Spinal cord (tissue), 10 donors: ENCODE measurements around the gene NOC3L. TPM values are rescaled to one million over a fixed set of nuclear protein-coding genes. Genes with fewer than 3 reads are reported as not detected.
"Not testable (repeated sequence)": the region's sequence is repeated elsewhere in the genome, so short reads cannot be mapped to it uniquely, and the experiment has no call there.

Experiments
- DNase-seq, 6 donors: peaks; one replicate each; pipeline versions ENCODE4 v3.0.0 to v3.0.0-alpha.2; 2013 to 2015; ENCODE audit warnings: low spot score in 6 of 6, low read depth in 4 of 6
- H3K27ac ChIP-seq: one replicate; pipeline ENCODE4 v1.5.1; 2013; ENCODE audit warnings: low read depth, low read length, control low read depth
- H3K27me3 ChIP-seq: one replicate; pipeline ENCODE4 v1.6.1; 2013; ENCODE audit warnings: low read length; ENCODE audit not compliant: control insufficient read depth, insufficient read depth
- H3K36me3 ChIP-seq: one replicate; pipeline ENCODE4 v1.6.1; 2013; ENCODE audit warnings: low read length; ENCODE audit not compliant: control insufficient read depth, insufficient read depth
- H3K4me1 ChIP-seq: one replicate; pipeline ENCODE4 v1.6.1; 2013; ENCODE audit warnings: low read length; ENCODE audit not compliant: control insufficient read depth, insufficient read depth
- H3K4me3 ChIP-seq: one replicate; pipeline ENCODE4 v1.5.1; 2013; ENCODE audit warnings: low read depth, low read length, control low read depth
- H3K9me3 ChIP-seq: one replicate; pipeline ENCODE4 v1.6.1; 2013; ENCODE audit warnings: low read length; ENCODE audit not compliant: control insufficient read depth, insufficient read depth
- WGBS: methylation state at CpG from one replicate; pipeline ENCODE4 v1.1.5; 2013; ENCODE audit warnings: missing lambda C conversion rate; ENCODE audit not compliant: insufficient coverage; 5-methylcytosine and 5-hydroxymethylcytosine counted together
- polyA plus RNA-seq, 2 donors: library from polyadenylated mRNA; unstranded; fragments of 120-200 nt; gene quantifications; one replicate each; pipeline ENCODE4 v1.2.1, GENCODE V29; 2013; ENCODE audit not compliant: insufficient read length in 2 of 2
- total RNA-seq, 2 donors: library from RNA; depleted of rRNA in 1 of 2; stranded (reverse); fragments of 120-200 nt in 1 of 2; fragments of >200 nt in 1 of 2; gene quantifications; one replicate each; pipeline versions ENCODE4 v1.2.3 to v1.2.4, GENCODE V29; 2013 to 2014
- donor health status: healthy.

The NOC3L gene
- total and polyA plus RNA-seq, 4 donors: 11.9 to 29.4 (median 17.5) TPM

- peak; percentile 86 to 99 (median 93) for DNase-seq
- Histone ChIP-seq H3K4me3 (peak within 1 kb of the TSS; percentile 88), H3K27me3 (no peaks in the 10 kb centered on the region), H3K36me3 (no peaks in the 10 kb centered on the region), H3K4me1 (peaks cover 8% of the 10 kb centered on the region), H3K9me3 (no peaks in the 10 kb centered on the region), H3K27ac (peak within 1 kb of the TSS; percentile 95)
- 0% methylated on average over 54 of the region's 56 CpGs for WGBS
These were observed 39.6 kb upstream of the NOC3L start, which contains the start of gene TBC1D12 for GRCh38 chr10:94402204-94402842. Gene TBC1D12 (plus strand): TSS chr10:94402541. CDS start chr10:94402614, 73 bp downstream.

- 89% methylated on average over 4 of the region's 6 CpGs for WGBS
- Histone ChIP-seq H3K4me1 (no peaks in the 10 kb centered on the region), H3K4me3 (no peak overlapping the region), H3K36me3 (no peaks in the 10 kb centered on the region), H3K9me3 (no peaks in the 10 kb centered on the region), H3K27me3 (no peaks in the 10 kb centered on the region), H3K27ac (no peak overlapping the region)
- DNase-seq: no peak
These were observed 36.0 kb upstream of the NOC3L start for GRCh38 chr10:94398762-94399161.

- 83% methylated on average over 6 of the region's 12 CpGs for WGBS
- Histone ChIP-seq H3K27ac (no peak overlapping the region), H3K9me3 (no peaks in the 10 kb centered on the region)
These were observed 35.0 kb upstream of the NOC3L start for GRCh38 chr10:94397549-94398370.

GRCh38 chr10:94392117-94392516, 29.4 kb upstream of the NOC3L start:
- WGBS: 74% methylated on average over 3 of the region's 9 CpGs
- H3K36me3 ChIP-seq, H3K9me3 ChIP-seq, H3K4me3 ChIP-seq, DNase-seq, H3K27me3 ChIP-seq, H3K4me1 ChIP-seq, H3K27ac ChIP-seq: not testable (repeated sequence)

More at GRCh38 chr10:94397549-94398370, 35.0 kb upstream of the NOC3L start:
- DNase-seq: no peak
- Histone ChIP-seq H3K4me3 (no peak overlapping the region), H3K36me3 (no peaks in the 10 kb centered on the region), H3K4me1 (no peaks in the 10 kb centered on the region), H3K27me3 (no peaks in the 10 kb centered on the region)

- not testable (repeated sequence) for H3K27me3 ChIP-seq
These were observed 23.0 kb upstream of the NOC3L start for GRCh38 chr10:94385733-94386132.

GRCh38 chr10:94383530-94383929, 20.8 kb upstream of the NOC3L start:
- H3K36me3 ChIP-seq: no peaks in the 10 kb centered on the region
- H3K4me3 ChIP-seq: no peak overlapping the region
- no CpG with 5 or more reads among the region's 2 CpGs for WGBS
- H3K27me3 ChIP-seq: no peaks in the 10 kb centered on the region
- no peaks in the 10 kb centered on the region for H3K4me1 ChIP-seq
- no peak for DNase-seq
- no peak overlapping the region for H3K27ac ChIP-seq
- H3K9me3 ChIP-seq: no peaks in the 10 kb centered on the region

More at GRCh38 chr10:94385733-94386132, 23.0 kb upstream of the NOC3L start:
- H3K27ac ChIP-seq, H3K36me3 ChIP-seq, H3K9me3 ChIP-seq, H3K4me3 ChIP-seq, H3K4me1 ChIP-seq, DNase-seq: not testable (repeated sequence)
- 100% methylated on average over 1 of the region's 3 CpGs for WGBS

- Histone ChIP-seq H3K36me3 (no peaks in the 10 kb centered on the region), H3K4me1 (no peaks in the 10 kb centered on the region), H3K27me3 (peaks cover 2% of the 10 kb centered on the region), H3K4me3 (no peak overlapping the region), H3K27ac (no peak overlapping the region), H3K9me3 (no peaks in the 10 kb centered on the region)
- DNase-seq: peak in 1 of 6 donors; percentile 53
- WGBS: no CpG with 5 or more reads among the region's 2 CpGs
These were observed 14.1 kb upstream of the NOC3L start for GRCh38 chr10:94376865-94377264.

- Histone ChIP-seq H3K4me1 (no peaks in the 10 kb centered on the region), H3K9me3 (no peaks in the 10 kb centered on the region), H3K27ac (no peak overlapping the region), H3K4me3 (no peak overlapping the region), H3K27me3 (peaks cover 2% of the 10 kb centered on the region), H3K36me3 (no peaks in the 10 kb centered on the region)
- whole genome bisulfite sequencing: 100% methylated on average over 1 of the region's 1 CpG
- DNase-seq: no peak
These were observed 12.6 kb upstream of the NOC3L start for GRCh38 chr10:94375374-94375773.

GRCh38 chr10:94370501-94370900, 7.8 kb upstream of the NOC3L start:
- no CpG with 5 or more reads among the region's 2 CpGs for WGBS
- Histone ChIP-seq H3K36me3 (no peaks in the 10 kb centered on the region), H3K27me3 (no peaks in the 10 kb centered on the region), H3K9me3 (no peaks in the 10 kb centered on the region), H3K27ac (no peak overlapping the region), H3K4me3 (no peak overlapping the region), H3K4me1 (no peaks in the 10 kb centered on the region)
- DNase-seq: peak in 1 of 6 donors; percentile 15
